Measurements from ENCODE around the gene VWA8.
A peak's percentile ranks its signal among the peaks of the same experiment; 100 is the strongest.
"Not testable (repeated sequence)": the region's sequence is repeated elsewhere in the genome, so short reads cannot be mapped to it uniquely, and the experiment has no call there.

VWA8 gene

DNA sequence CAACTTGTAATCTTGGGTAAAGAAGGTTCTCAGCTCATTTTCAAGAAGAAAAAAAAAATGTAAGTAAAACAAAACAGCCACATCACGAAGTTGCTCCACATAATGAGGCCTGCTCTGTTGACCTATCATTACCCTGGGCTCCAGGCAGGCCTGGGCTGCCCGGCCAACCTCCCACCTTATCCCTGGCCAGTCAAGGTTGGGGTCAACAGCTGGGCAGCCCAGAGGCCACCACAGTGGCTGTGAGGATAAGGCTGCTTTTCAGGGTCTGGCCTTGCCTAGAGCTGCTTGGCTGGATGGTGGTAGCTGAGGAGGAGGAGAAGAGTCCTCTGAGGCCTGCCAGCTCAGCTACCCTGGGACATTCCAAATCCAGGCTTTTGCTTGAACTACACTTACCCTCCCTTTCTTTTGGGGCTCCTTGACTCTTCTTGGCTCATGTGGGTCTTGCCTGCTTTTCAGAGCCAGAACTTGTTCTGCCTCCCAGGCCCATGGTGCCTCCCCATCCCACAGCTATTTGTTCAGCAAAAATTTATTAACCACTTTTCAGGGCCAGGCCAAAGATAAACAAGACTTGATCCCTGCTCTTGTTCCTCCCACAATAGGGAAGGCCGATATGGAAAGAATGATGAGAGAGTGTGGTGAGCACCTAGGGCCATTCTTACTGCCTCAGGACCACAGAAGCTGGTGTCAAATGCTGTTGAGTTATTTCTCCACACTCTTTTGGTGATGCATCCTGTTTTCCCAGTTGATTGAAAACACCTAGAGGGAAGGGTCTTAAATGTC, 401.9 kb downstream of the VWA8 start:
- DNase-seq = no peak

- DNase-seq = no peak
These were observed 403.2 kb downstream of the VWA8 start for GRCh38 chr13:41557719-41558118.

- DNase-seq = no peak
These were observed 406.1 kb downstream of the VWA8 start for GRCh38 chr13:41554626-41555386.

DNA sequence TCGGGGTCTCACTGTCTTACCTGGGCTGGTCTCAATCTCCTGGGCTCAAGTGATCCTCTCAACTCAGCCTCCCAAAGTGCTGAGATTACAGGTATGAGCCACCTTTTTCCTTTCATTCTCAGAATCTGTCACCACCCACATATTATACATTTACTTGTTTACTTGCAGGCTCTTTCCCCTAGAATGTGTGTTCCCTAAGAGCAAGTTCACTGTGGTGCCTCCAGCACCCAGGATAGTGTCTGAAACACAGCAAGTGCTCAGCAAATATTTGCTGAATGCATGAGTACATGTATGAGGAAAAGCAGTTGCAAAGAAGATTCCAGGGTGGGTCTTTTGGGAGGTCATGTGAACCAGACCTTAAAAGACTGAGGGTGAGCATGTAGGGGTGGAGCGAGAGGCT, 406.7 kb downstream of the VWA8 start:
- DNase-seq = no peak

GRCh38 chr13:41552031-41552430, 408.9 kb downstream of the VWA8 start:
- DNase-seq = peak in 4 of 51 donors; percentile 13 to 23 (median 19)

DNA sequence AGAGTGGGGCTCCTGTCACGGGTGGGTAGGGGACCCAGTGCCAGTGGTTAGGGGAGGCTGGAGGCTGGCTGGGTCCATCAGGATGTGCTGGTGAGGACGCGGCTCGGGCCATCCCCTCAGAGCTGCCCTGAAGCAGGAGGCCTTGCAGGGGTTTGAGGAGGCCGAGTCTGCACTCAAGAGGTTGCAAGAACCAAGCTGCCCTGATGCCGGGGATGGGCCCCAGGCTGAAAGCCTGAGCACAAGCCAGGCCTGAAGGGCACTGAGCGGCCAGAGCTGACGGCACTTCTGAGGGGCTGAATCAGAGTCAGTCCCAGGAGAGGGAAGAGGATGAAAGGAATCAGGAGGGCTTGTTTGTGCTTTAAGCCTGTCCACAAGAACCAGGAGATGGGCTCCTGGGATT, 410.6 kb downstream of the VWA8 start:
- no peak for DNase-seq

GRCh38 chr13:41549491-41549890, 411.4 kb downstream of the VWA8 start:
- no peak for DNase-seq

- peak in 1 of 51 donors; percentile 28 for DNase-seq
These were observed 412.0 kb downstream of the VWA8 start for GRCh38 chr13:41548910-41549309.

GRCh38 chr13:41548031-41548430, 412.9 kb downstream of the VWA8 start:
- peak in 5 of 51 donors; percentile 43 to 74 (median 56) for DNase-seq

DNA sequence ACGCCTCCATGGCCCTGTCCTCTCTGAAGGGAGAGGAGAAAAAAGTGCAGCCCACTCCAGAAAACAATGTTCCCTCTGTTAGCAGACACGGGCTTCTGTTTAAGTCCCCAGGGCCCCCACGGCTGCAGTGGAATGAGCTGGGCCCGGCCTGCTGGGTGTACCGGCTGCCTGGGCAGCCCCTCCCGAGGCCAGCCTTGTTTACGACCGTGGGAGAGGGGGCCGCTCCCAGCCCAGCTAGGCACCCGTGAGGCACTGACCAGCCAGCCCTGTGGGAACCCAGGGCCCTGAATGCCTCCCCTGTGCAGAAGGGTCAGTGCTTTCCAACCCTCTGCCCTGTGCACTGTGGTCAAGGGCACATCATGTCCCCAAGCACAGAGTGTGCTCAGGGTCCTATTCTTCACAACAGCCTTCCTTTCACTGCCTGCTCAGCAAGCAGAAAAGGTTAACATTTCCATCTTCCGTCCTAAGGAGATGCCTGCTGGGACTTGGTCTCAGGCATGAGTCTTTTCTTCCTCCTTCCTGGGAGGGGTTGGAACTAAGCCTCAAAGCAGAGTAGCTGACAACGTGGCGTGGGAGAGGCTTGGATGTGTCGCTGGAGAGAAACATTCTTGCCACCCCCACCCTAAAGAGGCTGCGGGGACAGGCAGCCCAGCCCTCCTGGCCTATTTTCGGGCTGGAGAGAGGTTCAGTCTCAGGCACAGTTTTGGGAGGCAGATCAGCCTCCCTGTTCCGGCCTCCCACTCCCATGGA, 413.5 kb downstream of the VWA8 start:
- peak in 50 of 51 donors; percentile 27 to 98 (median 84) for DNase-seq

GRCh38 chr13:41546372-41547190, 414.3 kb downstream of the VWA8 start:
- DNase-seq = peak in 3 of 51 donors; percentile 70 to 80 (median 71)

- DNase-seq = no peak
These were observed 415.5 kb downstream of the VWA8 start for GRCh38 chr13:41545432-41545707.

GRCh38 chr13:41543664-41544300, 417.1 kb downstream of the VWA8 start:
- no peak for DNase-seq

DNA sequence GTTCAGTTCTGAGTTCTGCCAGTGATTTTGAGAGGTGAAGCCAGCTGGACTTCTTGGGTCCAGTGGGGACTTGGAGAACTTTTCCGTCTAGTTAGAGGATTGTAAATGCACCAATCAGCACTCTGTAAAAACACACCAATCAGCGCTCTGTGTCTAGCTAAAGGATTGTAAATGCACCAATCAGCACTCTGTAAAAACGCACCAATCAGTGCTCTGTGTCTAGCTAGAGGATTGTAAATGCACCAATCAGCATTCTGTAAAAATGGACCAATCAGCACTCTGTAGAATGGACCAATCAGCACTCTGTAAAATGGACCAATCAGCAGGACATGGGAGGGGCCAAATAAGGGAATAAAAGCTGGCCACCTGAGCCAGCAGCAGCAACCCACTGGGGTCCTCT, 418.1 kb downstream of the VWA8 start:
- DNase-seq = not testable (repeated sequence)

DNA sequence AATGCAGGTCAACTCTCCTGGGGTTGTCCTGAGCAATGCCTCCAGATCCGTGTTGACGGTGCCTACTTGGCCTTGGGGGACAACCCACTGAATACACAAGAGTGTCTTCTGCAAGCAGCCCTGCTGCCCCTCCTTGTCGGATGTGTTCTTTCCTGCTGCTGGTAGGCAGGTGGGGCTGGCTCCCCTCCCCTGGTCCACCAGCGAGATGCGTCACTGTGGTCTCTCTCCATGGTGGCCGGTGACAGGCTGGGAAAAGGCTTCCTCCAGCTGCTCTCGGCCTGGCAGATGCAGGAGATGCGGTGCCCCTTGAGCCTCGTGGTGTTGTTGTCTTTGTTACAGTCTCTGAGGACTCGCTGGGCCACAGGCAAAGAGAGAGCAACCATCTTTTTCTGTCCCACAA, 418.6 kb downstream of the VWA8 start:
- DNase-seq = no peak

DNA sequence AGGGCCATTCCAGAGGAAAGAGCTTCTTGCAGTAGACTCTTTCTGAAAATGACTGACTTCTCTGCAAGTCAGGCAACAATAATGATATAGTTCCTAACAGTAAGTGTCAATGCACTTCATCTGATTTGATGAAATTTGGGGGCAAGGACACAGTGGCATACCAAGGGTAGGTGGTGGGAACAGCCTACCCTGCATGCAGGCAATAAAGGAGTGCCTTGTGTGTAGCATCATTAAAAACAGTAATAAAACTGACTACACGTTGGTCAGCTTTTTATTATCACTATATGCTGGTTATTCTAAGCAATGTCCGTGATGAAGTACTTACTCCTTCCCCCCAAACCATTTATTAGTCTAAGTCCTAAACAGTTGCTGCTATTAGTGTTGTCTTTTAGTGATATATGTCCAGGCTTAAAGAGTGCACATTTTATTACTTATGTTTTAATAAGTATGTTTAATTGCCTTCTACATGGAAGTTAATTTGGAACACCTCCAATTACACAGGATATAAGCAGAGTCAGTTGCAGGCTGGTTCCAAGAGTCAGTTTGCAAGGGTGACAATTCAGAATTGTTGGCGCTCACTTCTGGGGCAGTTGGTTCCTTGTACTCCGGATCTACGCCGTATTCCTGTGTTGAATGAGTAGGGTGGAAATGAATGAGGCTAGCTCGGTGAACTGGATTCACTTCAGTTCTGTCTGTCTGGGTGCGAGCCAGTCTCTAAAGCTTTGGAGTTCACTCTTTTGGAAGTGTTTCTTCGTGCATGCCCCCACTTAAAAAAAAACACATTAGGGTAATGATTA, 419.6 kb downstream of the VWA8 start:
- DNase-seq = peak in 5 of 51 donors; percentile 15 to 29 (median 25)

GRCh38 chr13:41540240-41540639, 420.7 kb downstream of the VWA8 start:
- not testable (repeated sequence) for DNase-seq

DNA sequence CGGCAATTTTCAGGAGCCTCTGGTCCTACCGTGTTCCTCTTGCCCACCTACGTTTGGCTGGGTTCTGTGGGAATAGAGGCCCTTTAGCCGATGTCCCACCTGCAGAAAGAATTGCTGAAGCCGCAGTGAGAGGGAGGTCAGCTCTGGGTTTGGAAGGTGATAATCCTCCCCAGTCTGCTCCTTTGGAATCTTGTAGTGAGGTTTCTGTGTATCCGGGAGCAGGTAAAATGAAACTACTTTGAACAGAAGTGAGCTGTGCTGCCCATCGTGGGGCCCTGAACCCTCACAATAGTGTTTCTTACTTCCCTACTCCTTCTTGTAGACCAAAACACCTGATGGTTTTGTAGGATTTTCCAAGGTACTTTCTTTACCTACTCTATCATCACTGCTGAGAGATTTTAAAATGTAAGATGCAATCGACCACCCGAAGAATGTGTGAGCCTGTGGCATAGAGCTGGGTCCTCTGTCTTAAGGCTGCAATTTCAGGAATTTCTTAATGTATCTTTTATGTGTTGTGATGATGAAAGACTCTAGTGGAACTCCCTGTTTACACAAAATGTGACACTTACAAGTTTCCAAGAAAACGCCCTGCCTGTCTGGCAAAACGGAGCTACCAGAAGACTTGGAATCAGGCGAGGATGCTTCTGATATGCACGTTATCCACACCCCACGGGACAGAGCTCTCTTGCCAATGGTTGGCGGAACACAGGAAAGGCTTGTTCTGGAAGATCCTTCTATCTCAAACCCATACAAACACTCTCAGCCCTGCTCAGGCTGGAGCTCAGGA, 427.4 kb downstream of the VWA8 start:
- DNase-seq = peak in 1 of 51 donors; percentile 25

- no peak for DNase-seq
These were observed 432.9 kb downstream of the VWA8 start for GRCh38 chr13:41528021-41528420.
